Endothelial cell of umbilical vein (primary cell): ENCODE measurements around the gene LRP1B. TPM values are rescaled to one million over a fixed set of nuclear protein-coding genes. Genes with fewer than 3 reads are reported as not detected.

Experiments
- BruUV-seq: library from RNA; stranded (reverse); fragments of 400-500 nt; replicated peaks from 2 replicates; lab custom pipeline; 2021; lab: Mats Ljungman, UMichigan
- CTCF ChIA-PET: fragments of 300-600, 350-600 bp; sonication (Branson Sonifier 250); formaldehyde crosslinking; loops from one replicate; lab custom pipeline; 2021; ENCODE audit warnings: antibody characterized with exemption, inconsistent platforms; lab: Charles Lee
- POLR2A ChIA-PET: fragments of 300-600, 350-600 bp; sonication (Branson Sonifier 250); formaldehyde crosslinking; loops from one replicate; lab custom pipeline; 2021; ENCODE audit warnings: antibody characterized with exemption, inconsistent platforms; lab: Charles Lee
- DNase-seq: peaks from one replicate; pipeline ENCODE4 v3.0.0-alpha.2; 2011; ENCODE audit warnings: low read depth, low spot score
- FAIRE-seq: peaks from 2 replicates; lab custom pipeline; 2011; peaks lifted over from hg19 to GRCh38; lab: Jason Lieb, UNC
- H2AFZ ChIP-seq: 2 replicates; pipeline ENCODE4 v1.6.0; 2012; ENCODE audit warnings: low read depth, low read length, control low read depth, inconsistent platforms
- H3K27ac ChIP-seq: 2 replicates; pipeline ENCODE4 v1.5.1; 2011; ENCODE audit warnings: low read depth, mild to moderate bottlenecking, control low read depth, low read length, moderate library complexity; ENCODE audit not compliant: insufficient read depth
- H3K27me3 ChIP-seq, 2 experiments: 2 replicates each; pipeline versions ENCODE4 v1.6.0 to v1.6.1; 2011; ENCODE audit warnings: low read length in 2 of 2, mixed read lengths in 1 of 2; ENCODE audit not compliant: control insufficient read depth in 2 of 2, insufficient read depth in 2 of 2
- H3K36me3 ChIP-seq, 2 experiments: 2 replicates in 1 of 2; 3 replicates in 1 of 2; pipeline ENCODE4 v1.5.1; 2011; ENCODE audit warnings: low read length in 2 of 2, mild to moderate bottlenecking in 1 of 2, moderate library complexity in 1 of 2; ENCODE audit not compliant: control insufficient read depth in 2 of 2, insufficient read depth in 2 of 2; ENCODE audit errors: extremely low read depth in 1 of 2
- H3K4me1 ChIP-seq: 3 replicates; pipeline ENCODE4 v1.5.1; 2011; ENCODE audit warnings: mild to moderate bottlenecking, low read length; ENCODE audit not compliant: control insufficient read depth, insufficient read depth; ENCODE audit errors: extremely low read depth
- H3K4me2 ChIP-seq: 2 replicates; pipeline ENCODE4 v1.6.1; 2011; ENCODE audit warnings: low read length, control low read depth, mixed read lengths; ENCODE audit not compliant: insufficient read depth
- H3K4me3 ChIP-seq, 3 experiments: fragments of 200-600 bp in 1 of 3; sonication (generic), shearing (Covaris generic) in 1 of 3; replicated peaks in 1 of 3; 2 replicates each; pipeline ENCODE4 v1.5.1; 2011 to 2016; ENCODE audit warnings: control low read depth in 3 of 3, low read length in 3 of 3, mild to moderate bottlenecking in 2 of 3, inconsistent platforms in 1 of 3, low read depth in 1 of 3, moderate library complexity in 1 of 3; ENCODE audit not compliant: insufficient read depth in 1 of 3
- H3K79me2 ChIP-seq: 2 replicates; pipeline ENCODE4 v1.6.0; 2012; ENCODE audit warnings: low read length, inconsistent platforms; ENCODE audit not compliant: control insufficient read depth, insufficient read depth
- H3K9ac ChIP-seq: replicated peaks from 2 replicates; pipeline ENCODE3; 2011; ENCODE audit warnings: low read length, control low read depth; ENCODE audit not compliant: insufficient read depth; ENCODE audit errors: extremely low read depth
- H3K9me1 ChIP-seq: replicated peaks from 3 replicates; pipeline ENCODE4 v1.6.0; 2011; ENCODE audit warnings: mild to moderate bottlenecking, low read length; ENCODE audit not compliant: control insufficient read depth, insufficient read depth; ENCODE audit errors: extremely low read depth
- H3K9me3 ChIP-seq: replicated peaks from 2 replicates; pipeline ENCODE4 v1.5.1; 2012; ENCODE audit warnings: low read length, inconsistent platforms; ENCODE audit not compliant: control insufficient read depth, insufficient read depth
- H4K20me1 ChIP-seq: replicated peaks from 2 replicates; pipeline ENCODE3; 2011; ENCODE audit warnings: mild to moderate bottlenecking, low read length; ENCODE audit not compliant: control insufficient read depth, insufficient read depth; ENCODE audit errors: extremely low read depth
- EZH2 ChIP-seq: IDR thresholded peaks from 2 replicates; pipeline ENCODE4 v1.6.1; 2012; ENCODE audit warnings: borderline replicate concordance, low read depth, mild to moderate bottlenecking, moderate library complexity, low read length, inconsistent platforms; ENCODE audit not compliant: severe bottlenecking
- FOS ChIP-seq: IDR thresholded peaks from 2 replicates; pipeline ENCODE4 v1.6.1; 2011; ENCODE audit warnings: mild to moderate bottlenecking, low read length, moderate library complexity, borderline replicate concordance; ENCODE audit not compliant: insufficient read depth
- GATA2 ChIP-seq: IDR thresholded peaks from 2 replicates; pipeline ENCODE4 v1.7.0; 2011; ENCODE audit warnings: low read depth, mild to moderate bottlenecking, moderate library complexity, mixed read lengths, low read length; ENCODE audit not compliant: insufficient read length, insufficient read depth
- JUN ChIP-seq: IDR thresholded peaks from 2 replicates; pipeline ENCODE4 v1.6.1; 2011; ENCODE audit warnings: borderline replicate concordance, low read depth; ENCODE audit not compliant: insufficient read length, insufficient read depth
- MYC ChIP-seq: IDR thresholded peaks from one replicate; pipeline ENCODE4 v1.6.1; 2011; ENCODE audit warnings: mild to moderate bottlenecking, low read depth, low read length
- POLR2A ChIP-seq: IDR thresholded peaks from 2 replicates; pipeline ENCODE4 v1.6.1; 2012; ENCODE audit warnings: low read depth, mild to moderate bottlenecking, control low read depth, low read length
- POLR2AphosphoS5 ChIP-seq: IDR thresholded peaks from 2 replicates; pipeline ENCODE4 v1.6.1; 2012; ENCODE audit warnings: low read depth, mild to moderate bottlenecking, control low read depth, low read length, moderate library complexity; ENCODE audit not compliant: insufficient read depth
- dilution Hi-C: fragments of 300-500 bp; cut with MboI; formaldehyde crosslinking; loops from one replicate; pipeline ENCODE4 v1.15.0; 2019; ENCODE audit warnings: low sequenced_read_pairs; ENCODE audit not compliant: extremely low pct_ligation_motif_present
- intact Hi-C: fragments of 100-400 bp; cut with micrococcal nuclease; formaldehyde crosslinking; loops from one replicate; pipeline ENCODE4 v1.10.0; 2022
- polyA plus RNA-seq, 4 experiments: library from polyadenylated mRNA; depleted of rRNA in 3 of 4; stranded (reverse) in 3 of 4; unstranded in 1 of 4; fragments of >200 nt; gene quantifications; 2 replicates each; pipeline versions ENCODE4 v1.2.1 to v1.2.3, GENCODE V29; 2011 to 2012; ENCODE audit warnings: missing spikeins in 1 of 4
- total RNA-seq: library from RNA; stranded (reverse); gene quantifications from 2 replicates; pipeline ENCODE4 v1.2.3, GENCODE V29; 2021
- TF ChIP-seq, protein P1 (sequence below), 2 donors: IDR thresholded peaks; 1 replicate in 1 of 2; 2 replicates in 1 of 2; pipeline ENCODE4 v1.5.1; 2011; ENCODE audit warnings: low read length in 2 of 2, mild to moderate bottlenecking in 2 of 2, moderate library complexity in 2 of 2, control low read depth in 1 of 2, inconsistent platforms in 1 of 2, low read depth in 1 of 2; ENCODE audit not compliant: insufficient read depth in 1 of 2; ENCODE audit errors: extremely low read depth in 1 of 2
- TF ChIP-seq, protein P2 (sequence below): IDR thresholded peaks from 2 replicates; pipeline ENCODE4 v1.6.1; 2011; ENCODE audit not compliant: insufficient read depth, insufficient read length

LRP1B gene
- total and polyA plus RNA-seq, 2 donors (not counting 3 experiments of a cell fraction or from before 2014, with no cell fraction given): 0.03 to 0.07 TPM

DNA sequence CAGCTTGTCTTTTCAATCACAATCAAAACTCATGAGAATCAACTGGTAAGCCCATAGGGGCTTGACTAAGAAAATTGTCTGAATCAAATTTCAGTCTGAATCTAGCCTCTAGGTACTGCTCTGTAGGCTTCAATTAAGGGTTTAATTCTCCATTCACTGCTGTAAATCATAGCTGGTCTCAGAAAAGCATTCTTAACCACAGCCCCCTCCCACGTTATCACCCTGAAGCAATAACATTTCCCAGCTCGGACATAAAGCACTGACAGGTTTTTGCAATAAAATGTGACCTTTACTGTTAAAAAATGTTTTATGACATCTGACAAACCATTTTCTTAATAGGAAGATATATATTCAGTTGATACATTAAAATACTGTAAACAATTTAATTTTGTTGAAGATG, 55.0 kb downstream of the LRP1B start:
- Histone ChIP-seq H3K27me3 (no peaks in the 10 kb centered on the region), H3K79me2 (no peaks in the 10 kb centered on the region), H3K9me3 (no peaks in the 10 kb centered on the region), H2AFZ (no peak overlapping the region), H3K9me1 (no peaks in the 10 kb centered on the region), H3K36me3 (no peaks in the 10 kb centered on the region), H3K4me3 (no peak overlapping the region), H3K9ac (no peak overlapping the region), H3K4me2 (no peak overlapping the region), H4K20me1 (no peaks in the 10 kb centered on the region), H3K4me1 (no peaks in the 10 kb centered on the region), H3K27ac (no peak overlapping the region)
- FAIRE-seq: no peak
- DNase-seq: no peak
- POLR2A ChIA-PET: no interaction called here
- dilution Hi-C loops: no loop called here
- no TSS peak for BruUV-seq
- TF ChIP-seq FOS (no peak), MYC (no peak), JUN (no peak), POLR2AphosphoS5 (no peak), POLR2A (no peak), GATA2 (no peak), EZH2 (no peak)
- TF ChIP-seq, protein P1, sequence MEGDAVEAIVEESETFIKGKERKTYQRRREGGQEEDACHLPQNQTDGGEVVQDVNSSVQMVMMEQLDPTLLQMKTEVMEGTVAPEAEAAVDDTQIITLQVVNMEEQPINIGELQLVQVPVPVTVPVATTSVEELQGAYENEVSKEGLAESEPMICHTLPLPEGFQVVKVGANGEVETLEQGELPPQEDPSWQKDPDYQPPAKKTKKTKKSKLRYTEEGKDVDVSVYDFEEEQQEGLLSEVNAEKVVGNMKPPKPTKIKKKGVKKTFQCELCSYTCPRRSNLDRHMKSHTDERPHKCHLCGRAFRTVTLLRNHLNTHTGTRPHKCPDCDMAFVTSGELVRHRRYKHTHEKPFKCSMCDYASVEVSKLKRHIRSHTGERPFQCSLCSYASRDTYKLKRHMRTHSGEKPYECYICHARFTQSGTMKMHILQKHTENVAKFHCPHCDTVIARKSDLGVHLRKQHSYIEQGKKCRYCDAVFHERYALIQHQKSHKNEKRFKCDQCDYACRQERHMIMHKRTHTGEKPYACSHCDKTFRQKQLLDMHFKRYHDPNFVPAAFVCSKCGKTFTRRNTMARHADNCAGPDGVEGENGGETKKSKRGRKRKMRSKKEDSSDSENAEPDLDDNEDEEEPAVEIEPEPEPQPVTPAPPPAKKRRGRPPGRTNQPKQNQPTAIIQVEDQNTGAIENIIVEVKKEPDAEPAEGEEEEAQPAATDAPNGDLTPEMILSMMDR (IDR thresholded peaks at IDR 0.05; ENCODE audit: extremely low read depth in 1 of 2, insufficient read depth in 1 of 2, low read depth in 1 of 2, low read length in 2 of 2): no peak
- TF ChIP-seq, protein P2, sequence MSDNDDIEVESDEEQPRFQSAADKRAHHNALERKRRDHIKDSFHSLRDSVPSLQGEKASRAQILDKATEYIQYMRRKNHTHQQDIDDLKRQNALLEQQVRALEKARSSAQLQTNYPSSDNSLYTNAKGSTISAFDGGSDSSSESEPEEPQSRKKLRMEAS: no peak
- intact Hi-C loops: no loop called here
- CTCF ChIA-PET: no interaction called here
